HL-60 (cell line): Measurements from ENCODE around the gene QSOX2.

Experiments
- DNase-seq, 2 experiments: peaks; one replicate each; pipeline ENCODE4 v3.0.0-alpha.2; 2010 to 2020; ENCODE audit warnings: low read depth in 1 of 2, low spot score in 1 of 2
- H3K27ac ChIP-seq: fragments of 250-450 bp; sonication (Bioruptor Pico); replicated peaks from 2 replicates; pipeline ENCODE4 v1.5.1; 2020; ENCODE audit warnings: mild to moderate bottlenecking, moderate library complexity
- H3K27me3 ChIP-seq: fragments of 250-450 bp; sonication (Bioruptor Pico); 2 replicates; pipeline ENCODE4 v1.5.1; 2021; ENCODE audit warnings: mild to moderate bottlenecking, moderate library complexity; ENCODE audit not compliant: insufficient read depth, poor library complexity, severe bottlenecking
- H3K4me3 ChIP-seq: replicated peaks from 2 replicates; pipeline ENCODE4 v1.5.1; 2011; ENCODE audit warnings: mild to moderate bottlenecking, control low read depth, low read length; ENCODE audit not compliant: insufficient read depth
- CTCF ChIP-seq: IDR thresholded peaks from one replicate; pipeline ENCODE4 v1.5.1; 2011; ENCODE audit warnings: low read length, control low read depth, inconsistent platforms; ENCODE audit not compliant: insufficient read depth
- GABPA ChIP-seq: IDR thresholded peaks from 2 replicates; pipeline ENCODE4 v1.6.1; 2012; ENCODE audit warnings: low read depth
- POLR2AphosphoS5 ChIP-seq: IDR thresholded peaks from 2 replicates; pipeline ENCODE4 v1.6.1; 2012; ENCODE audit warnings: low read depth
- SPI1 ChIP-seq: IDR thresholded peaks from 2 replicates; pipeline ENCODE4 v1.6.1; 2012; ENCODE audit warnings: low read depth, mild to moderate bottlenecking, borderline replicate concordance
- TF ChIP-seq, protein P1 (sequence below): IDR thresholded peaks from 2 replicates; pipeline ENCODE4 v1.6.1; 2012; ENCODE audit warnings: low read depth; ENCODE audit not compliant: insufficient replicate concordance

Gene QSOX2

DNA sequence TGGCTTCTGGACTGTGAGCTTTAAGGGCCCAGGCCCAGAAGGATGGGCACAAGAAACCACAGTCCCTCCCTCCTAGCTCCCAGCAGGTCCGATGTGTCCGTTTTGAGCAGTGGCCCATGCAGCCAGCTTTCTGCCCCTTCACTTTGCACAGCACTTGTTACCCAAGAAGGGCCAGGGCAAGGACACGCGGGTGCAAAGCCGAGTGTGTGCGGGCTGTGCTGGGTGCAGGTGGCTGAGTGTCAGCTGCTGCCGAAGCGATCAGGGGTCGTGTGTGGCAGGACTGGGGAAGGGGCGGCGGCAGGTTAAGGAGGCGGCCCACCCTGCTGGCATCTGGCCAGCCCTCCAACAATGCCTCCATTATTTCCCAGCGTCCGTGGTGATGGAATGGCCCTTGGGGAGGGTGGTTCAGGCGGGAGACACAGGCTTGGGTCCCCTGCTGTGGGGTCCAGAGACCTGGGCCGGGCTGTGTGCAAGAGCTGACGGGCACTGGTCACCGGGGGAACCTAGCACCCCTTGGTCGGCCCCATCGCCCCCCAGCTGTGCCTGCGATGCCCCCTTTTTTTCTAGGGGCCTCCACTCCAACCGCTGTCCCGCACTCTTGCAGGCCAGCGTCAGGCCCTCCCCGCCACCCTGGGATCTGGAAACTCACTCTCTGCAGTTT, 41.3 kb downstream of the QSOX2 start:
- H3K27ac ChIP-seq, result no peak overlapping the region
- H3K27me3 ChIP-seq, result peaks cover 49% of the 10 kb centered on the region
- H3K4me3 ChIP-seq, result no peak overlapping the region
- TF ChIP-seq POLR2AphosphoS5, result no peak
- TF ChIP-seq CTCF, result no peak
- TF ChIP-seq GABPA, result no peak
- TF ChIP-seq SPI1, result no peak
- TF ChIP-seq, protein P1, sequence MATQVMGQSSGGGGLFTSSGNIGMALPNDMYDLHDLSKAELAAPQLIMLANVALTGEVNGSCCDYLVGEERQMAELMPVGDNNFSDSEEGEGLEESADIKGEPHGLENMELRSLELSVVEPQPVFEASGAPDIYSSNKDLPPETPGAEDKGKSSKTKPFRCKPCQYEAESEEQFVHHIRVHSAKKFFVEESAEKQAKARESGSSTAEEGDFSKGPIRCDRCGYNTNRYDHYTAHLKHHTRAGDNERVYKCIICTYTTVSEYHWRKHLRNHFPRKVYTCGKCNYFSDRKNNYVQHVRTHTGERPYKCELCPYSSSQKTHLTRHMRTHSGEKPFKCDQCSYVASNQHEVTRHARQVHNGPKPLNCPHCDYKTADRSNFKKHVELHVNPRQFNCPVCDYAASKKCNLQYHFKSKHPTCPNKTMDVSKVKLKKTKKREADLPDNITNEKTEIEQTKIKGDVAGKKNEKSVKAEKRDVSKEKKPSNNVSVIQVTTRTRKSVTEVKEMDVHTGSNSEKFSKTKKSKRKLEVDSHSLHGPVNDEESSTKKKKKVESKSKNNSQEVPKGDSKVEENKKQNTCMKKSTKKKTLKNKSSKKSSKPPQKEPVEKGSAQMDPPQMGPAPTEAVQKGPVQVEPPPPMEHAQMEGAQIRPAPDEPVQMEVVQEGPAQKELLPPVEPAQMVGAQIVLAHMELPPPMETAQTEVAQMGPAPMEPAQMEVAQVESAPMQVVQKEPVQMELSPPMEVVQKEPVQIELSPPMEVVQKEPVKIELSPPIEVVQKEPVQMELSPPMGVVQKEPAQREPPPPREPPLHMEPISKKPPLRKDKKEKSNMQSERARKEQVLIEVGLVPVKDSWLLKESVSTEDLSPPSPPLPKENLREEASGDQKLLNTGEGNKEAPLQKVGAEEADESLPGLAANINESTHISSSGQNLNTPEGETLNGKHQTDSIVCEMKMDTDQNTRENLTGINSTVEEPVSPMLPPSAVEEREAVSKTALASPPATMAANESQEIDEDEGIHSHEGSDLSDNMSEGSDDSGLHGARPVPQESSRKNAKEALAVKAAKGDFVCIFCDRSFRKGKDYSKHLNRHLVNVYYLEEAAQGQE, result no peak
- DNase-seq, result no peak

- H3K27me3 ChIP-seq, result peaks cover 52% of the 10 kb centered on the region
These were observed 42.0 kb downstream of the QSOX2 start for GRCh38 chr9:136203408-136204144.

DNA sequence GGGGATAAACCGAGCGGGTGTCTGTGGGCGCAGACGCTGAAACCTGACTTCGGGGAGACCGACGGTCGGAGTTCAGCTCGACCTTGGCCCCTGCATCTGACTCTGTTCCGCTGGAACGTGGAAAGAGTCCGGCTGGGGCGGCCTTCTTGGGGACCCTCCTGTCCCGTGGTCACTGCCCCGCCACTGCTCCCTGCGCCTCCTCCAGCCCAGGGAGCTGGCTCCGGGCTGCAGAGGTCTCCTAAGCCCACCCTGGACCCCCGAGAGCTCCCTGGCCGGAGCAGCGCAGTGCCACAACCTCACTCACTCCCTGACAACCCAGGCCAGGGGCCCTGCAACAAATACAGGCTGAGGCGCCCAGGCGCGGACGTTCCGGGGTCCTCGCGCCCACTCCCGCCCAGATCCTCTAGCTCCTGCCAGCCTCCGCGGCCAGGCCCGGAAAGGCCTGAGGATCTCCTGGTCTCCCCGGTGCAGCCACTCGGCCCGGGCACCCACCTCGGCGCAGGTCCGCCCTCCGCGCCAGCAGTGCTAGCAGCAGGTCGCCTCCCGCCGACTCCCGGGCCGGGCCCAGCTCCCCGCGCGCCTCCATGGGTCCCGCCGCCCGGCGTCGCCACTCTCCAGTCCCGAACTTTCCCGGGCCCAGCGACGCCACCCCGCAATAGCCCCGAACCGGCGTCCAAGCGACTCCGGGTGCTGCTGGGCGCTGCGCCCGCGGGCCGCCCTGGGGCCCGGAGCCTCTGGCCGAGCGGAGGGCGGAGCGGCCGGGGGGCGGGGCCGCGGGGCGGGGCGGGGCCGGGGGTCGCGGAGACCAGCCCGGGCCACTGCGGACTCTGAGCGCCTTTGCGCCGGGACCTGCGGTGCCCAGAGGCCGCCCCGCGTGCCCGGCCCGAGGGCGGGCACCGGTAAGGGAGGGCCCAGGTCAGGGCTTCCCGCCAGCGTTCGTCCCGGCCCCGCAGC, 42.9 kb downstream of the QSOX2 start:
- no peak overlapping the region for H3K27ac ChIP-seq
- peaks cover 61% of the 10 kb centered on the region for H3K27me3 ChIP-seq
- H3K4me3 ChIP-seq, result no peak overlapping the region

More at GRCh38 chr9:136203408-136204144, 42.0 kb downstream of the QSOX2 start:
- Histone ChIP-seq H3K4me3 (no peak overlapping the region), H3K27ac (no peak overlapping the region)
- no peak for DNase-seq
- no peak for TF ChIP-seq POLR2AphosphoS5
- TF ChIP-seq, protein P1, result peak; percentile 45

More for the DNA sequence above, 42.9 kb downstream of the QSOX2 start:
- TF ChIP-seq CTCF, result no peak
- TF ChIP-seq, protein P1, result peak; percentile 17
- DNase-seq, result no peak
